GM18951 (cell line): ENCODE data around the gene GYPC.

ENCODE experiments used
- POLR2A ChIP-seq: IDR thresholded peaks from 4 replicates; pipeline ENCODE4 v1.6.1; 2011; ENCODE audit warnings: mild to moderate bottlenecking; ENCODE audit not compliant: insufficient read length, insufficient read depth; ENCODE audit errors: extremely low read depth
- in situ Hi-C: fragments of 300-500 bp; cut with MboI; formaldehyde crosslinking; loops from one replicate; pipeline ENCODE4 v1.12.0; 2022; ENCODE audit warnings: low sequenced_read_pairs, mixed read lengths, inconsistent platforms; ENCODE audit not compliant: unreplicated experiment

Gene GYPC

GRCh38 chr2:126656431-126657147, 631 bp downstream of the GYPC start:
- in situ Hi-C loops: no loop called here

GRCh38 chr2:126657148-126657635, 1.2 kb downstream of the GYPC start:
- TF ChIP-seq POLR2A: no peak
- in situ Hi-C loops: no loop called here

More at GRCh38 chr2:126656431-126657147, 631 bp downstream of the GYPC start:
- TF ChIP-seq POLR2A: peak; percentile 42

GRCh38 chr2:126657636-126658318, 1.8 kb downstream of the GYPC start:
- TF ChIP-seq POLR2A: peak; percentile 51
- in situ Hi-C loops: no loop called here

- TF ChIP-seq POLR2A: no peak
- in situ Hi-C loops: no loop called here
Observed at GRCh38 chr2:126658319-126658904, 2.5 kb downstream of the GYPC start.

- TF ChIP-seq POLR2A: peak; percentile 39
- in situ Hi-C loops: no loop called here
Observed at GRCh38 chr2:126658905-126659561, 3.1 kb downstream of the GYPC start.

GRCh38 chr2:126659562-126660467, 3.9 kb downstream of the GYPC start:
- in situ Hi-C loops: no loop called here
- no peak for TF ChIP-seq POLR2A

- in situ Hi-C loops: no loop called here
- no peak for TF ChIP-seq POLR2A
Observed at GRCh38 chr2:126660971-126661370, 5.0 kb downstream of the GYPC start.

- TF ChIP-seq POLR2A: no peak
- in situ Hi-C loops: no loop called here
Observed at GRCh38 chr2:126661702-126662500, 5.9 kb downstream of the GYPC start.

GRCh38 chr2:126662621-126663020, 6.7 kb downstream of the GYPC start:
- in situ Hi-C loops: no loop called here

GRCh38 chr2:126663184-126663963, 7.4 kb downstream of the GYPC start:
- in situ Hi-C loops: no loop called here
- TF ChIP-seq POLR2A: no peak

More at GRCh38 chr2:126662621-126663020, 6.7 kb downstream of the GYPC start:
- TF ChIP-seq POLR2A: no peak

- in situ Hi-C loops: no loop called here
- no peak for TF ChIP-seq POLR2A
Observed at GRCh38 chr2:126664234-126664633, 8.3 kb downstream of the GYPC start.
